WTC11 (cell line): ENCODE measurements around the gene TMEM89.

Experiments
- RELA ChIP-seq: sonication (generic); formaldehyde crosslinking; IDR thresholded peaks from 2 replicates; pipeline ENCODE4 v1.8.1; 2022; ENCODE audit warnings: missing genetic modification reagents, mild to moderate bottlenecking, borderline replicate concordance
- TF ChIP-seq, protein P1 (sequence below): fragments of 200-600 bp; IDR thresholded peaks from 2 replicates; pipeline ENCODE4 v1.8.0; 2022; ENCODE audit warnings: antibody characterized with exemption

DNA sequence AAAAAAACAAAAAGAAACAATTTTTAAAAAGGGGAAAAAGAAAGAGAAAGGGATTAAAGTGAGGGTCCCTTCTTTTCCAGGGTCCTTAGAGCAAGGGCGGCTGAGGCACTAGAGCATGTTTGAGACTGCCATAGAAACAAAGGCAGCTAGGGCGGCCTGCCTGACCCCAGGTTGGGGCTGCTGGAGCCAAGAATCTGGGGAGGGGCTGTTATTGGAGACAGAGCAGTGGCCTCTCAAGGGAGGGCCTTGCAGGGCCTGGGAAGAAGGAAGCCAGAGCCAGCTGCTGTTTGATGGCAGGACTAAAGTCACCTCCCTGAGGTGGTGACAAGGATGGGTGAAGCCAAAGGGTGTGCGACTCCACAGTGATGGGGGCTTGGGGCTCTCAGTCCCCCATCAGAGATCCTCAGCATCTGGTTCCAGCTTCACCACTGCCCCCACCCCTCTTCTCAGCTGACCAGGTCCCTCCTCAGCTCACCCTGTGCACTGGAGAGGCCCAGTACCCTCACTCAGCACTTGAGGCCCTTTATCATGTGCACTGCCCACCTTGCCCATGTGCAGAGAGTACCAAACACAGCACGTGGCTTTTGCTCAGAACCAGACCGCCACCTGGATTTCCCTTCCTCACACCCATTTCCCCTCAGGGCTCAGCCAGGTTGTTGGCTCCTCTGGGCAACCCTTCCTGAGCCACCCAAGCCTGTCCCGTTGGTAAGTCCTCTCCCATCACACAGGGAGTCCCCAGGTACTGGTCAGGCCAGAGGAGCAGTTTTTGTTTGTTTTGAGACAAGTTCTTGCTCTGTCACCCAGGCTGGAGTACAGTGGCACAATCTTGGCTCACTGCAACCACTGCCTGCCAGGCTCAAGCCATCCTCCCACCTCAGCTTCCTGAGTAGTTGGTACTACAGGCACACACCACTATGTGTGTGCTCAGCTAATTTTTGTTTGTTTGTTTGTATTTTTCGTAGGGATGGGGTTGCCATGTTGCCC lies 1.7 kb downstream of the TMEM89 start:
- TF ChIP-seq, protein P1, sequence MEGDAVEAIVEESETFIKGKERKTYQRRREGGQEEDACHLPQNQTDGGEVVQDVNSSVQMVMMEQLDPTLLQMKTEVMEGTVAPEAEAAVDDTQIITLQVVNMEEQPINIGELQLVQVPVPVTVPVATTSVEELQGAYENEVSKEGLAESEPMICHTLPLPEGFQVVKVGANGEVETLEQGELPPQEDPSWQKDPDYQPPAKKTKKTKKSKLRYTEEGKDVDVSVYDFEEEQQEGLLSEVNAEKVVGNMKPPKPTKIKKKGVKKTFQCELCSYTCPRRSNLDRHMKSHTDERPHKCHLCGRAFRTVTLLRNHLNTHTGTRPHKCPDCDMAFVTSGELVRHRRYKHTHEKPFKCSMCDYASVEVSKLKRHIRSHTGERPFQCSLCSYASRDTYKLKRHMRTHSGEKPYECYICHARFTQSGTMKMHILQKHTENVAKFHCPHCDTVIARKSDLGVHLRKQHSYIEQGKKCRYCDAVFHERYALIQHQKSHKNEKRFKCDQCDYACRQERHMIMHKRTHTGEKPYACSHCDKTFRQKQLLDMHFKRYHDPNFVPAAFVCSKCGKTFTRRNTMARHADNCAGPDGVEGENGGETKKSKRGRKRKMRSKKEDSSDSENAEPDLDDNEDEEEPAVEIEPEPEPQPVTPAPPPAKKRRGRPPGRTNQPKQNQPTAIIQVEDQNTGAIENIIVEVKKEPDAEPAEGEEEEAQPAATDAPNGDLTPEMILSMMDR, result no peak
- TF ChIP-seq RELA (CRISPR knock-in tag), result no peak
